NCI-H2171 treated with DMSO at 0.1 percent for 48 hours (cell line): ENCODE results near the gene KIF6.

ENCODE experiments used
- DNase-seq: peaks from one replicate; lab custom pipeline; 2025; lab: John Stamatoyannopoulos, UW

KIF6 gene

GRCh38 chr6:39343396-39343870 is 381.8 kb downstream of the KIF6 start:
- DNase-seq, result no peak

GRCh38 chr6:39342692-39343395 is 382.4 kb downstream of the KIF6 start:
- DNase-seq, result no peak

GRCh38 chr6:39341937-39342336 is 383.3 kb downstream of the KIF6 start:
- DNase-seq, result no peak

- no peak for DNase-seq
Observed at GRCh38 chr6:39341352-39341751, 383.9 kb downstream of the KIF6 start.

- DNase-seq, result peak; percentile 88
Observed at GRCh38 chr6:39339868-39340550, 385.2 kb downstream of the KIF6 start.

DNA sequence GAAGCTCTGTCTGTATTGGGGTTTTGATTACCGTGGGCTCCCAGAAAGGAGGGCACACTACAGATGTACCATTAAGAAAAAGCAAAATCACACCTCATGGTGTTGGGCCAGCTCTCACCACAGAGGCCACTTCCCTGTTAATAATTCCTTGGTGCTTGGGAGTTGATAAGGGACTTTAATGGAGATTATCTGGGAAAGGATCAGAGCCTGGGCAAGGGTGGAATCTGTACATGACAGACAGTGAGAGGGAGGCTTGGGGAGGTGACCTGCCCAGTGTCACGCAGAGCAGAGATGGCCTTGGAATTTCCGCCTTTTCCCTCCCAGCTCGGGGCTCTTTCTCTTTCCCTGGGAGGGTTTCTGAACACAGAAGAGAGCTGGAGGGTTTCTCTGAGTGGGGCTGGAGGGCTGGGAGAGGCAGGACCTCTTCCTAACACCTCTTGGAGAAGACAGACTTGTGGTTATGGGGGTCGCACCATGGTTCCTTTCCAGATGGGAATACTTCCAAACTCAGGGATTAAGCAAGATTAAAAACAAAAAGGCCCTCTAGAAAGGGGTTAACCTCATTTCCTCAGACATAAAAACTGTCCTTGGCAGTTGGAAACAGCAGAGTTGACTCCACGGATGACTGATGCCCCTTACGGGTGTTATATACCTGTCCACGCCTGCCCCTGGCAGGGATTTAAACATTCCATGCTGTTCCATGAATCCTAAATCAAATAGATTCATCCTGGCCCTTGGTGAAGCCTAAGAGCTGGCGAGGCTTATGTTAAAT is 385.9 kb downstream of the KIF6 start:
- no peak for DNase-seq

DNA sequence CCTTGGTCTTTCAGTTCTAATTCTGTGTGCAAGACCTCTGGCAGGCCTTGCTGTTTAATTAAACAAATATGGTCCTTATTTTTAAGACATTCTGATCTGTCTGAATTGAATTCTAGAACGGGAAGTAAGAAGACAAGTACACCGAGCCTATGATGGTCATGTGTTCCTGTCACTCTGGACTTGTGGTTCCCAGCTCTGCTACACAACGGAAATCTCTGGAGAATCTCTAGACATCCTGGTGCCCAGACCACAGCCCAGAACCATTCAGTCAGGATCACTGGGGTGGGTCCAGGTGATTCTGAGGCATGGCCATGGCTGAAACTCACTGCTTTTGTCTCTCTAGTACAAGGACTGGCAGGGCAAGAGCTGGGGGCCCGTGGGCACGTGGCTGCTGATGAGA is 386.8 kb downstream of the KIF6 start:
- DNase-seq, result no peak

- DNase-seq, result no peak
Observed at GRCh38 chr6:39335780-39336545, 389.2 kb downstream of the KIF6 start.

DNA sequence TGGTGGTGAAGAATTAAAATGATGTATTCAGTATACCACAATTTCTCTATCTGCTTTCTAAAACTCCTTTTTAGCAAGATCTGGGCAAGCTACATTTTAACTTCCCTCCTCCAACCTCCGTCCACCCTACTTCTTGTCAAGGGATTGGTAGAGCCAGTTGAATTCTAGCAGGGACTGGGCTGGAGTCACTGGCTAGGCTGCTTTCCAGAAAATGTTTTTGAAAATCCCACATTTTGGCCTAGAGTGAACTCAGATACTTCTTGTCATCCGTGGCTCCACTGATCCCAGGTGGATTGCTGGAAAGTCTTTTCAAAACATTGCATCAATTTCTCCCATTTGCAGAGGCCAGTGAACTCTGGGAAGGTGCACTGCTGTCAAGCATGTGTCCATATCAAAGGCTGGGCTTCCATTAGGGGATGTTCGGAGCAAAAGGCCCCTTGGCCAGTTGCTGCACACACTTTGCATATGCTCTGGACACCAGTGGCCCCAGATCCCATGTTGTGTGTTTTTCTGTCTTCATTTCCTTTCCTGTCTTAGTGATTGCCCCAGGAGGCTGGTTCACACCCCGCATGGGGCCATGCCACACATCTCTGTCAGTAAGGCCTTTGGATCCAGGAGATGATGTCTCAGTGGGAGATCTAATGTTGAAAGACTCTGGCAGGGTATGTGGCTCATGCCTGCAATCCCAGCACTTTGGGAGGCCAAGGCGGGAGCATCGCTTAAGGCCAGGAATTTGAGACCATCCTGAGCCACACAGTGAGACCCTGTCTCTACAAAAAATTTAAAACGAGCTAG is 391.4 kb downstream of the KIF6 start:
- DNase-seq, result no peak

DNA sequence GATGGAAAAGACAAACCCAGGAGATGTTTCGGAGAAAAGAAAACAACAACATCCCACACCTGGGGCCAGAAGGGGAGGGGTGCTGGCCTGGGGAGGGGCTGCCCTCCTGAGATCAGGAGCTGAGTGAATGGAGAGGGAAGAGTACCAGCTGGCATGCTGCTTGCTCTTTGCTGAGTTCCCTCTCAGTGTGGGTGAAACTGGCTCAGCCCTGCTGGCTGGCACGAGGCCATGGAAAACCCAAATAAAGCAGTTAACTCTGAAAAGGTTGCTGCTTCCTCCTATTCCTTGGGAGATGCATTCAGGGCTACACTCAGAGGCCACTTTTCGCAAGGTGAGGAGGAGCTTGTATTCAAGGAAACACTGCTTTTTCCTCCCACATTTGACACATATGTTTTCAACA is 394.7 kb downstream of the KIF6 start:
- peak; percentile 83 for DNase-seq

GRCh38 chr6:39330057-39330456 is 395.2 kb downstream of the KIF6 start:
- no peak for DNase-seq

DNA sequence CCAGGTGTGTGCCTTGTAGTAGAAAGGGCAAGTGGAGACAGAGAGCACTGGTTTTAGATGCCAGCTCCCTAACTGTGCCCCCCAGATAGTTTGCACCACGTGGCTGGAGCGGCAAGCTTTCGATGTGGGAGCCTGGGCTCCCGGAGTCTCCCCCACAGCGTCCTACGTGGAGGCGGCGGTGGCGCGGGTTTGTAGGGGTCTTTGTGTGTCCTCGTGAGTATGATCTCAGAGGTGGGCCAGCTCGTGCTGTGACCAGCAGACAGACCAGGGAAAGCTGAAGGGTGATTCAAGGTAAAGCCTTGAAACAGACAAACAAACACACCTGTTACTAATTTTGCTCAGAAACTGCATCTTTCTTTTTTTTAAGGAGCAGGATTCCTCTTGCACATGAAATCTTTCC is 397.1 kb downstream of the KIF6 start:
- DNase-seq, result peak; percentile 49

DNA sequence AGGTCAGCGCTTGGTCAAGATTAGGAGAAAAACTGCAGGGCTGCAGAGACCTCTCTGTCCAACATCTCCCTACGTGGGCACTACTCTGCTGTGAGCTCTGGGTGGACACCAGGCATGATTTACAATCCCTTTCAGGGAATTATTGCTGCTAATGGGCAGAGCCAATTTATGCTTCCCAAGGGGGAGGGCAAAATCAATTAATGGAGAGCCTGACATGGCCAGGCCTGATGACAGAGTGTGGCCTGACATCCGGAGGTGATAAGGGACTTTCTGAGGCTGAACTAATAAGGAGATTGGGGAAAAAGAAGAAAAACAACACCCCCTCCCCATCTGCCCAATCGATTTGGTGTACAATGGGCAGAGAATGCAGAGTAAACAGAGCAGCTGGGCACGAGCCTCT is 397.7 kb downstream of the KIF6 start:
- no peak for DNase-seq

DNA sequence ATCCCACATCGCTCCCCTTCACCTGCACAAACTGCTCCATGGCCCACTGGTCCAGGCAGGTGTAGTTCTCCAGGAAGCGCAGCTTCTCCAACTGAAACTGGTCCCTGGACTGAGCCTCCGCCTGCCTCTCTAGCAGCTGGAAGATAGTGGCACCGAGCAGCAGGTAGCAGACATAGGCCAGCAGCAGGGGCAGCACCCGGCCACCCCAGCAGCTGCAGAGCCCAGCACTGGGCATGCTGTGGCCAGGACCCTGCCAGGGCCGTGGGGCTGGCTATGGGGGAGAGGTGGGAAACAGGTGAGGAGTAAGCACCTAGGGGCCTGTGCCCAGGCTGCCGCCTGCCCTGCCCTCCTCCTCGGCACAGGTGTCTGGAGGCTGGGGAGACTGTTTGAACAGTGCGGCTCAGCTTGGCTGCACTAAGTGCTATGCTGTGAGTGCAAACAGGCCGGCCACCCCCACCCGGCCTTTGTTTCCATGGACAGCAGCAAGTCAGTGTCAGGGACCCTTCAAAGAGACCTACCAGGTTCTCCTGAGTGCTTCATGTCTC is 402.8 kb downstream of the KIF6 start, which contains the start of gene KCNK16:
TSS of gene KCNK16 (minus strand) at position 397 of the 545 bp plus-strand sequence. CDS start at position 235, 162 bp downstream.
- DNase-seq, result no peak

- DNase-seq, result no peak
Observed at GRCh38 chr6:39321761-39322160, 403.4 kb downstream of the KIF6 start.

DNA sequence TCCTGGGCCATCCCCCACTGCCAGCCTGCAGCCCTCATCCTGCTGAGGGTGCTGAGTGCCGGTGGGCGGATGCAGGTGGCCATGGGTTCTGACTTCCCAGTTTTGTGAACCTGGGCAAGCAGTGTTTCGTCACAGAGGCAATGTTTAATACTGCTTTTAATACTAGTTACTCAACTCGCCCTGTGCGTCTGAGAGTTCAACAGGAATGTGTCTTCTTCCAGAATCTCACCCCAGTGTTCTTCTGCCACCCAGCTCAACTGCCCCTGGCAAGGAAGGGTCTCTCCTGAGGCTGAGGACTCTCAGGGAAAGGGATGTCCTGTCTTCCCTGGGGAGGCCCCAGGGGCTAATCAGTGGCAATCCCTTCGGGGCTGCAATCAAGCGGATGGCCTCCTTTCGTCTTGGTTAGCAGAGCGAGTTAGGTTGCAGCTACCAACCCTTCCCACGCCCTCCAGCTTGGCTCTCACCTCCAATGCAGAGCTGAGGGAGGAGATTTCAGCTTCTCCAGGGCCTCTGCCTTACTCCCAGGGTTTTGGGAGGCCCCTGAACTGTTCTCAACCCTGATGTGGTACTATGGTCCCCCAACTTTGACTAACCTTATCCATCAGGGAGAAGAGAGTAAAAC is 404.7 kb downstream of the KIF6 start:
- no peak for DNase-seq

GRCh38 chr6:39319621-39320362 is 405.4 kb downstream of the KIF6 start:
- no peak for DNase-seq

GRCh38 chr6:39317256-39317655 is 408.0 kb downstream of the KIF6 start:
- no peak for DNase-seq

- DNase-seq, result no peak
Observed at GRCh38 chr6:39314273-39314795, 410.9 kb downstream of the KIF6 start, which contains the start of gene KCNK17. KCNK17 (minus strand) TSS chr6:39314419; CDS start chr6:39314320, 99 bp downstream.
